ENCODE results near the gene SHISA7. TPM values are rescaled to one million over a fixed set of nuclear protein-coding genes. Genes with fewer than 3 reads are reported as not detected.

Gene SHISA7
- total and polyA plus RNA-seq, 7 donors: 0.04 to 0.41 (median 0.32) TPM; not detected in 3

GRCh38 chr19:55382013-55382412, 61.1 kb downstream of the SHISA7 start:
- Histone ChIP-seq H3K27me3 (peaks cover under 1 to 11% (median 8%) of the 10 kb centered on the region in 3 donors), H3K4me3 (no peak overlapping the region), H3K4me1 (peaks cover 0 to 30% (median 26%) of the 10 kb centered on the region in 4 donors), H3K27ac (no peak overlapping the region), H3K36me3 (peaks cover 0 to 2% (median 0%) of the 10 kb centered on the region in 4 donors), H3K9me3 (no peaks in the 10 kb centered on the region)
- 96 to 97% methylated on average over 5 of the region's 5 CpGs for WGBS, 2 donors
- no peak for DNase-seq
- intact Hi-C loops (cut with DNase I): no loop called here
- TF ChIP-seq EP300 (IDR thresholded peaks at IDR 0.05) (no peak), POLR2AphosphoS5 (IDR thresholded peaks at IDR 0.05) (no peak), CTCF (IDR thresholded peaks at IDR 0.05) (no peak), POLR2A (IDR thresholded peaks at IDR 0.05) (no peak)

GRCh38 chr19:55379174-55379573, 63.9 kb downstream of the SHISA7 start:
- Histone ChIP-seq H3K9me3 (no peaks in the 10 kb centered on the region), H3K27me3 (peaks cover 20 to 40% (median 29%) of the 10 kb centered on the region in 3 donors), H3K27ac (no peak overlapping the region), H3K4me3 (no peak overlapping the region), H3K36me3 (no peaks in the 10 kb centered on the region), H3K4me1 (peaks cover 0 to 16% (median 12%) of the 10 kb centered on the region in 4 donors)
- DNase-seq: no peak
- intact Hi-C loops (cut with DNase I): no loop called here
- no peak for TF ChIP-seq CTCF (IDR thresholded peaks at IDR 0.05)
- TF ChIP-seq EP300 (IDR thresholded peaks at IDR 0.05): no peak
- WGBS, 2 donors: 69 to 73% methylated on average over 11 of the region's 11 CpGs

Other genes starting within 250 kb of the SHISA7 start
Only the 30 nearest of the 31 such genes appear.
- gene TMEM86B, start 214.5 kb downstream of the SHISA7 start, total RNA-seq: 1 to 10 TPM; 1.1 to 3.6 (median 1.8) TPM
- 1 to 10 TPM in 2 of 3 donors, under 1 TPM in 1; 0.69 to 7.9 (median 1.8) TPM for gene TMEM86B, start 214.5 kb downstream of the SHISA7 start, polyA plus RNA-seq
- gene PPP6R1, start 184.3 kb downstream of the SHISA7 start, total RNA-seq: 10 to 100 TPM; 17.1 to 46.8 (median 24.9) TPM
- 10 to 100 TPM; 19.8 to 78.1 (median 22.9) TPM for gene PPP6R1, start 184.3 kb downstream of the SHISA7 start, polyA plus RNA-seq
- gene HSPBP1, start 163.2 kb downstream of the SHISA7 start, total RNA-seq: 10 to 100 TPM; 19.7 to 30.5 (median 23.8) TPM
- 10 to 100 TPM; 31.8 to 62.7 (median 32.4) TPM for gene HSPBP1, start 163.2 kb downstream of the SHISA7 start, polyA plus RNA-seq
- gene BRSK1, start 159.3 kb downstream of the SHISA7 start, total RNA-seq: 10 to 100 TPM in 2 of 4 donors, 1 to 10 TPM in 2; 3.9 to 20.6 (median 10.8) TPM
- gene BRSK1, start 159.3 kb downstream of the SHISA7 start, polyA plus RNA-seq: 1 to 10 TPM in 2 of 3 donors, not detected in 1; 2.9 to 4.2 TPM
- gene TMEM150B, start 118.0 kb downstream of the SHISA7 start, total RNA-seq: 1 to 10 TPM in 3 of 4 donors, not detected in 1; 2.4 to 6.1 (median 4.1) TPM
- gene TMEM150B, start 118.0 kb downstream of the SHISA7 start, polyA plus RNA-seq: 10 to 100 TPM in 2 of 3 donors, 1 to 10 TPM in 1; 8.4 to 18.7 (median 11.8) TPM
- 10 to 100 TPM in 2 of 4 donors, 1 to 10 TPM in 2; 7.5 to 12.7 (median 9.6) TPM for gene KMT5C, start 103.4 kb downstream of the SHISA7 start, total RNA-seq
- gene KMT5C, start 103.4 kb downstream of the SHISA7 start, polyA plus RNA-seq: 10 to 100 TPM in 1 of 3 donors, 1 to 10 TPM in 2; 3.0 to 14.8 (median 3.5) TPM
- gene COX6B2, start 88.6 kb downstream of the SHISA7 start, total RNA-seq: under 1 TPM in 1 of 4 donors, not detected in 3; 0.16 TPM
- gene COX6B2, start 88.6 kb downstream of the SHISA7 start, polyA plus RNA-seq: 1 to 10 TPM in 2 of 3 donors, under 1 TPM in 1; 0.60 to 3.8 (median 1.4) TPM
- gene GARIN5B, start 80.0 kb downstream of the SHISA7 start, total RNA-seq: not detected
- not detected for gene GARIN5B, start 80.0 kb downstream of the SHISA7 start, polyA plus RNA-seq
- 1 to 10 TPM in 1 of 4 donors, under 1 TPM in 1, not detected in 2; 0.81 to 4.4 TPM for gene IL11, start 72.8 kb downstream of the SHISA7 start, total RNA-seq
- under 1 TPM in 1 of 3 donors, not detected in 2; 0.74 TPM for gene IL11, start 72.8 kb downstream of the SHISA7 start, polyA plus RNA-seq
- not detected for gene TMEM190, start 66.5 kb downstream of the SHISA7 start, total RNA-seq
- gene TMEM190, start 66.5 kb downstream of the SHISA7 start, polyA plus RNA-seq: under 1 TPM in 1 of 3 donors, not detected in 2; 0.26 TPM
- gene TMEM238, start 59.0 kb downstream of the SHISA7 start, total RNA-seq: 1 to 10 TPM in 1 of 4 donors, under 1 TPM in 2, not detected in 1; 0.54 to 1.7 (median 0.66) TPM
- under 1 TPM in 2 of 3 donors, not detected in 1; 0.90 to 0.92 TPM for gene TMEM238, start 59.0 kb downstream of the SHISA7 start, polyA plus RNA-seq
- gene RPL28, start 57.4 kb downstream of the SHISA7 start, total RNA-seq: 100 to 1,000 TPM; 253 to 607 (median 503) TPM
- 1,000 to 10,000 TPM; 1,833 to 2,816 (median 2,129) TPM for gene RPL28, start 57.4 kb downstream of the SHISA7 start, polyA plus RNA-seq
- 10 to 100 TPM; 11.8 to 23.9 (median 14.8) TPM for gene UBE2S, start 35.5 kb downstream of the SHISA7 start, total RNA-seq
- 10 to 100 TPM in 2 of 3 donors, 1 to 10 TPM in 1; 6.6 to 32.6 (median 16.2) TPM for gene UBE2S, start 35.5 kb downstream of the SHISA7 start, polyA plus RNA-seq
- 100 to 1,000 TPM in 2 of 4 donors, 10 to 100 TPM in 2; 90.3 to 114 (median 101) TPM for gene ISOC2, start 18.3 kb upstream of the SHISA7 start, total RNA-seq
- 100 to 1,000 TPM; 147 to 173 (median 162) TPM for gene ISOC2, start 18.3 kb upstream of the SHISA7 start, polyA plus RNA-seq
- gene C19orf85, start 21.5 kb upstream of the SHISA7 start, total RNA-seq: not detected
- under 1 TPM in 1 of 3 donors, not detected in 2; 0.07 TPM for gene C19orf85, start 21.5 kb upstream of the SHISA7 start, polyA plus RNA-seq
- gene ZNF628, start 33.3 kb upstream of the SHISA7 start, total RNA-seq: 10 to 100 TPM in 1 of 4 donors, 1 to 10 TPM in 3; 1.4 to 15.0 (median 3.7) TPM
- 10 to 100 TPM in 1 of 3 donors, 1 to 10 TPM in 2; 1.8 to 10.1 (median 2.5) TPM for gene ZNF628, start 33.3 kb upstream of the SHISA7 start, polyA plus RNA-seq
- gene NAT14, start 41.9 kb upstream of the SHISA7 start, total RNA-seq: 10 to 100 TPM in 1 of 4 donors, 1 to 10 TPM in 3; 6.4 to 10.5 (median 8.4) TPM
- gene NAT14, start 41.9 kb upstream of the SHISA7 start, polyA plus RNA-seq: 10 to 100 TPM in 1 of 3 donors, 1 to 10 TPM in 2; 1.4 to 13.7 (median 2.4) TPM
- gene SSC5D, start 45.1 kb upstream of the SHISA7 start, total RNA-seq: 10 to 100 TPM in 3 of 4 donors, 1 to 10 TPM in 1; 9.9 to 66.7 (median 19.2) TPM
- 1 to 10 TPM in 2 of 3 donors, not detected in 1; 1.2 to 3.8 TPM for gene SSC5D, start 45.1 kb upstream of the SHISA7 start, polyA plus RNA-seq
- not detected for gene SBK2, start 93.8 kb upstream of the SHISA7 start, total RNA-seq
- not detected for gene SBK2, start 93.8 kb upstream of the SHISA7 start, polyA plus RNA-seq
- gene SBK3, start 102.2 kb upstream of the SHISA7 start, total RNA-seq: under 1 TPM in 1 of 4 donors, not detected in 3; 0.36 TPM
- under 1 TPM in 1 of 3 donors, not detected in 2; 0.23 TPM for gene SBK3, start 102.2 kb upstream of the SHISA7 start, polyA plus RNA-seq
- gene ZNF579, start 137.5 kb upstream of the SHISA7 start, total RNA-seq: 1 to 10 TPM; 1.4 to 3.0 (median 2.2) TPM
- 1 to 10 TPM in 2 of 3 donors, under 1 TPM in 1; 0.69 to 4.0 (median 1.8) TPM for gene ZNF579, start 137.5 kb upstream of the SHISA7 start, polyA plus RNA-seq
- 1 to 10 TPM; 3.5 to 9.6 (median 9.1) TPM for gene FIZ1, start 156.2 kb upstream of the SHISA7 start, total RNA-seq
- gene FIZ1, start 156.2 kb upstream of the SHISA7 start, polyA plus RNA-seq: 1 to 10 TPM; 5.3 to 9.0 (median 7.2) TPM
- gene ZNF524, start 157.0 kb upstream of the SHISA7 start, total RNA-seq: 10 to 100 TPM; 24.5 to 37.1 (median 31.3) TPM
- 10 to 100 TPM; 44.1 to 49.2 (median 45.5) TPM for gene ZNF524, start 157.0 kb upstream of the SHISA7 start, polyA plus RNA-seq
- 1 to 10 TPM; 2.3 to 8.6 (median 3.4) TPM for gene ZNF865, start 162.3 kb upstream of the SHISA7 start, total RNA-seq
- 1 to 10 TPM; 2.4 to 9.3 (median 3.0) TPM for gene ZNF865, start 162.3 kb upstream of the SHISA7 start, polyA plus RNA-seq
- gene ZNF784, start 181.3 kb upstream of the SHISA7 start, total RNA-seq: 1 to 10 TPM; 2.8 to 9.1 (median 3.7) TPM
- 1 to 10 TPM; 7.2 to 8.2 (median 7.2) TPM for gene ZNF784, start 181.3 kb upstream of the SHISA7 start, polyA plus RNA-seq
- 10 to 100 TPM; 23.5 to 45.5 (median 31.1) TPM for gene ZNF580, start 197.7 kb upstream of the SHISA7 start, total RNA-seq
- 10 to 100 TPM; 10.4 to 27.9 (median 13.8) TPM for gene ZNF580, start 197.7 kb upstream of the SHISA7 start, polyA plus RNA-seq
- 10 to 100 TPM; 18.2 to 43.2 (median 24.5) TPM for gene ZNF581, start 200.3 kb upstream of the SHISA7 start, total RNA-seq
- gene ZNF581, start 200.3 kb upstream of the SHISA7 start, polyA plus RNA-seq: 10 to 100 TPM; 17.1 to 24.4 (median 23.4) TPM
- gene CCDC106, start 204.9 kb upstream of the SHISA7 start, total RNA-seq: 10 to 100 TPM; 16.6 to 22.9 (median 20.2) TPM
- gene CCDC106, start 204.9 kb upstream of the SHISA7 start, polyA plus RNA-seq: 10 to 100 TPM in 2 of 3 donors, 1 to 10 TPM in 1; 5.5 to 10.8 (median 10.0) TPM
- gene U2AF2, start 211.7 kb upstream of the SHISA7 start, total RNA-seq: 10 to 100 TPM; 52.1 to 79.7 (median 65.4) TPM
- gene U2AF2, start 211.7 kb upstream of the SHISA7 start, polyA plus RNA-seq: 100 to 1,000 TPM in 1 of 3 donors, 10 to 100 TPM in 2; 81.7 to 162 (median 86.9) TPM
- 10 to 100 TPM; 22.8 to 54.3 (median 34.6) TPM for gene EPN1, start 231.9 kb upstream of the SHISA7 start, total RNA-seq
- 100 to 1,000 TPM; 137 to 162 (median 146) TPM for gene EPN1, start 231.9 kb upstream of the SHISA7 start, polyA plus RNA-seq